Measurements from ENCODE around the gene NTSR1. TPM values are rescaled to one million over a fixed set of nuclear protein-coding genes. Genes with fewer than 3 reads are reported as not detected.

The NTSR1 gene
- total RNA-seq, 2 donors from 2014 or later, result 0.14 TPM; not detected in 1

DNA sequence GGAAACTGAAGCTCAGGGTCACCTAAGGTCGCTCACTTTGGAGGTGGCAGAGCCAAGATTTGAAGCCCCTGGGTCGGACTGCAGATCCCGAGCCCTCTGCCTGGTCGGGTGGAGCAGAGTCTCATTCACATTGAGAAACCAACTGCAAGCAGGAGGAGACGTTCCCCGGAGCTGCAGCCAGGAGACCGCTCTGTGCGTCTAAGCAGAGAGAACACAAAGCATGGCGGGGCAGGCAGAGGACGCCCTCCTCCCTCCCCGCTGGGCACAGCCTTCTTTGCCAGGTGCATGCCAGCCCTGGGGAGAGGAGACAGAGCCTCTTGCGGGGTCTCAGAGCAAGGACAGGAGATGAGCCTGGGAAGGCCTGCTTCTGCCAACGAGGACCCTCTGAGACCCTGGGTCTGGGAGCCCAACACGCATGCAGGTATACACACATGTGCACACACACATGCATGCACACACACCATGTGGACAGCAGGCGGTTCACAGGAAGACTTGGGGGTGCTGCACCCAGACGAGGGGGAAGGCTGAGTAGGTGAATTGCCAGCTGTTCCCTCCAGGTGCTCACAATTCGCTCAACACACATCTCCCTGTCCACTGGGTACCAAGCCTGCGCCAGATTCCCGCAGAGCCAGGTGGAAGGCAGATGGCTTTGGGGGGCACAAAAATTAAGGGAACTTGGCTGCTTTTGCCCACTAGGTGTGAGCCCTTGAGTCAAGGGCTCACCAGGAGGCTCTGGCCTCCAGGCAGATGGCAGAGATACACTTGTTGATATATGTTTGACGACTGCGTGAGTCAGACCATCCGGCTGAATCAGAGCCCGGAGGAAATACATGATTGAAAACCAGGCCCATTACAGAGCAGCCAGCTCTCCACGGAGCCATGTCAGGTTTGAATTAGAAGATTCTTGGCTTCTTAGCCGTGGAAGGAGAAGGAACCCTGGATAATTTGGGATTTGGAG lies 5.5 kb upstream of the NTSR1 start:
- no peak for DNase-seq (ENCODE audit: low spot score)
- intact Hi-C loops (cut with DNase I), result no loop called here

DNA sequence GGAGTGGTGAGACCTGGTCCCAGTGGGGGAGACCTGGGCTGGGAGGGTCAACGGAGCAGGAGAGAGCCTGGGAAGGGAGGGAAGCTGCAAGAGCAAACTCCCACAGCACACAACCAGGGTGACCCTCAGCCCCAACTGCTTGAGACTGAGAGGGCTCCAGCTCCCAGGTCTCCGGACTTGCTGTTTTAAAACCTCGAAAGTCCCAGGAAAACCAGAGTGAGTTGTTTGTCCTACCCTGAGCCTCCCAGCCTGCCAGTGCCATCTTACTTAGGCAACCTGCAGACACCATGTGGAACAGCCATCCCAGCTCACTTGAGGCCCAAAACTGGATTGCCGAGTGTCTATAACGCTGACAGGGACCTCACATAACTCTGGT lies 4.8 kb upstream of the NTSR1 start:
- no peak for DNase-seq (ENCODE audit: low spot score)
- intact Hi-C loops (cut with DNase I), result no loop called here

DNA sequence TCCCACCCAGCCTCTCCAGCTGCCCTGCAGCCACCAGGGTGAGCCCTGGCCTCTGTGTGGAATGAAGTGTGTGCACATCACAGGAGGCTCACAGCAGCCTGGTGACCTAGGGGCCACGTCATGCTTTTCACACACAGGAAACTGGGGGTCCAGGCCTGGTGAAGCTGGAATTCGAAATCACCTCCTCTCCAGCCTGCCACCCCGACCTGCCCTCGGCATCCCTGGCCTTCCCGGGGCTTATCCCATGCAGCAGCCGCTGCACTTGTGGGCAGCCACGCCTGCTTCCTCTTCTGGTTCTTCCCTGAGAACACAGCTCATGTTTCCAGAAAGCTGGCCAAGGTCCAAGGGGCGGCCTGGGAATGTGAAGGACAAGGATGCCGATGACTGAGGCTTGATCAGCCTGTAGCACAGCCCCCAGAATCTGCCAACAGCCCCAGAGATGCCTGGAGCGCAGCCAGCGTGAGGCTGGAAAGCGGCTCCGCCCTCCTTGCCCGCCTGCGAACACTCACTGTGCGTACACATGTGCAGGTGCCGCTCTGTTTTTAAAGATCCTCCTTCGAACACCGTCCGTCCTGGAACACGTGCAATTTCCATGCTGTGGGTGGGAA lies 4.2 kb upstream of the NTSR1 start:
- peak; percentile 91 for DNase-seq (ENCODE audit: low spot score)
- intact Hi-C loops (cut with DNase I), result no loop called here

DNA sequence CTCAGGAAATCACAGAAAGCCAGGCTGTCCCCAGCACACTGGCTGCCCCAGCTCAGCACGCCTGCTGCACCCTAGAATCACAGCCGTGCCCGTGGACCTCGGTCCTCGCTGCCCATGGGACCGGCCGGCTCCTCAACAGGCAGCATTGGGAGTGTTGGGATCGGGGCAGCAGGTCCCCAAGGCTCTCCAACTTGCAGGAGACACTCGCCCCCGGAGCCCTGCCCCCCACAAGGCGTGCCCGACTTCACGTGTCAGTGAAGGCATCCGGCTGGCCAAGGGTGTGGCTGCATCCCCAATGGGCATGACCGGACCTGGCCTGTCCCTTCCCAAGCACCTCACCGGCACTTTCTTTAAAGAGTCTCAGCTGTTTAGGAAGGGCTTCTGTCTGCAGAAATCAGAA lies 3.0 kb upstream of the NTSR1 start:
- DNase-seq (ENCODE audit: low spot score), result no peak
- intact Hi-C loops (cut with DNase I), result no loop called here

DNA sequence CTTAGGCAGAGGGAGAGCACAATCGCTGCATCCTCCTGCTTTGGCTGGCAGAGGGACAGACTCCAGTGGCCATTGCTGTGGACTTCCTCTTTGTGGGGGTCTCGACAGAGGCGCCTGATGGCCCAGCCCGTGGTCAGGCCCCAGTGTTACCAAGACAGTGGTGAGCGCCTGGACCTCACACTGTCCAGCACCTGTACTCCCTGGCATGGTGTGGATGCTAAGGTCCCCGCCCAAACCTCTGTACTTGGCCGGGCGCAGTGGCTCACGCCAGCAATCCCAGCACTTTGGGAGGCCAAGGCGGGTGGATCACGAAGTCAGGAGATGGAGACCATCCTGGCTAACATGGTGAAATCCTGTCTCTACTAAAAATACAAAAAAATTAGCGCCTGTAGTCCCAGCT lies 2.3 kb upstream of the NTSR1 start:
- intact Hi-C loops (cut with DNase I), result no loop called here

DNA sequence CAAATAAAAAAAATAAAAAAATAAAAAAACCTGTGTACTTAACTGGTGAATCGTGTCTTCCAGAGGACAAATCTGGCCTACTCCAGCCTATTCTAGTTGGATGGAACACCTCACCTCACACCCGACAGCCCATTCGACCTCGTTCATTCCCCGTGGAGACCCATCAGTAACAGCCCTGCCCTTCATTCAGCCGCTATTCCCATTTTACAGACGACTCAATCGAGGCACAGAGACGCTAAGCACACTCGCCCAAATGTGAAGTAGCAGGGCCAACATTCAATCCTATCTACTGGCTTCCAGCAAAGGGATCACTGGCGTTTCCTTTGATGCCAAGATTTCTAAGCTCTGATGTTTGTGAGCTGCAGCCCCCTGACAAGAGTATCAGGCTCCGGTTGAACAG lies 1.8 kb upstream of the NTSR1 start:
- DNase-seq (ENCODE audit: low spot score), result no peak
- intact Hi-C loops (cut with DNase I), result no loop called here

More for the DNA sequence above, 2.3 kb upstream of the NTSR1 start:
- DNase-seq (ENCODE audit: low spot score), result no peak

DNA sequence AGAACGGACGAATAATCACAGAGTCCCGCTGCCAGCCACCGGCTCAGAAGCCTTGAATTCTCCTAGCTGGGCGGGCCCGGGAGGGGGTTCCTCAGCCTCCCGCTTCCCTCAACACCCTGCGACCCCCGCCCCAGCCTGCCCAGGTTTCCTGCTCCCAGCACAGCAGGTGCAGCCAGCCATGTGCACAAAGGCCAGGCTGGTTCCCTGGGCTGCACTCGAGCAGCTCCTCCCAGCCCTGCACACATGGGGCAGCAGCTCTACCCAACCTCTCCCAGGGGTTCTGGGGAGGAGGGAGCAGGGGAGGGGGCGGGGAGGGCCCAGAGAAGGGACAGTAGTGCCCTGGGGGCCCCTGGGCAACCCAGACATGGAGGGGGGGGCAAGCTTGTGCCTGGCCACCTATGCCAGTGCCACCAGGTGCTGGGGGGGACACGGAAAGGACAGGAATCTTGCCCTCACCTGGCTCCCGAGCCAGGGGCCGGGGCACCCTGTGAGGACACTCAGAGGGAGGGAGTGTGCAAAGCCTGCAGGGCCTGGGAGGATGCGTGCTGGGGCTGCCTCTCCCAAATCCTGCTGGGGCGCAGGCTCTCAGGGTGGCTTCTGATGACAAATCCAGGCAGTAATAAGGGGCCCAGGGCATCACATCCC lies 1.2 kb upstream of the NTSR1 start:
- no peak for DNase-seq (ENCODE audit: low spot score)
- intact Hi-C loops (cut with DNase I), result no loop called here

DNA sequence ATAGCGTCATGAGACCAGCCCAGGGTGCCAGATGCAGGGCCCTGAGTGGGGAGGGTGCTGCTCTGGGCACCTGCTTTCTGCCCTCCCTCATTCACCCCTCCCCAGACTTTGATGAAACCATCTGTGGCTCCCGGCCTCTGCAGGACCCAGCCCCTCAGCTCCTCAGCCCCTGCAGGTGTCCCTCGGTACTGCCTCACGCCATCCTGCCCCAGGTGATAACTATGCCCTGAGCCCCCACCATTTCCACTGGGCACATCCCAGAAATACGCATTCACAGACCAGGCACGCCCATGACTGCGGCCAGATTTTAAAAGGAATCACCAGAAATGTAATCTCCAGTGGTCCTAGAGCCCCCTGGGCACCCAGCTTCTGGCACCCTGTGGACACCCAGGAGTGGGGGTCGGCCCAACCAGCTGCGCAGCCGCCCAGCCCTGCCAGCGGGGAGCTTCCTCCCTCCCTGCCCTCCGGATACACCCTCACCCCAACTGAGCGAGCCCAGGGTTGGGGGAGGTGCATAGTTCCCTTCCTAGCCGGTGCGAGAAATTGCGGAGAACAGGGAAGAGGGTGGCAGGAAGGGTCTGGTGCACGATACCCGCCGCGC lies 615 bp upstream of the NTSR1 start:
- no peak for DNase-seq (ENCODE audit: low spot score)
- intact Hi-C loops (cut with DNase I), result no loop called here

DNA sequence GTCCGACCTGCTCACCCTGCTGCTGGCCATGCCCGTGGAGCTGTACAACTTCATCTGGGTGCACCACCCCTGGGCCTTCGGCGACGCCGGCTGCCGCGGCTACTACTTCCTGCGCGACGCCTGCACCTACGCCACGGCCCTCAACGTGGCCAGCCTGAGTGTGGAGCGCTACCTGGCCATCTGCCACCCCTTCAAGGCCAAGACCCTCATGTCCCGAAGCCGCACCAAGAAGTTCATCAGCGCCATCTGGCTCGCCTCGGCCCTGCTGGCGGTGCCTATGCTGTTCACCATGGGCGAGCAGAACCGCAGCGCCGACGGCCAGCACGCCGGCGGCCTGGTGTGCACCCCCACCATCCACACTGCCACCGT lies 885 bp downstream of the NTSR1 start:
- DNase-seq (ENCODE audit: low spot score), result no peak
- intact Hi-C loops (cut with DNase I), result no loop called here

DNA sequence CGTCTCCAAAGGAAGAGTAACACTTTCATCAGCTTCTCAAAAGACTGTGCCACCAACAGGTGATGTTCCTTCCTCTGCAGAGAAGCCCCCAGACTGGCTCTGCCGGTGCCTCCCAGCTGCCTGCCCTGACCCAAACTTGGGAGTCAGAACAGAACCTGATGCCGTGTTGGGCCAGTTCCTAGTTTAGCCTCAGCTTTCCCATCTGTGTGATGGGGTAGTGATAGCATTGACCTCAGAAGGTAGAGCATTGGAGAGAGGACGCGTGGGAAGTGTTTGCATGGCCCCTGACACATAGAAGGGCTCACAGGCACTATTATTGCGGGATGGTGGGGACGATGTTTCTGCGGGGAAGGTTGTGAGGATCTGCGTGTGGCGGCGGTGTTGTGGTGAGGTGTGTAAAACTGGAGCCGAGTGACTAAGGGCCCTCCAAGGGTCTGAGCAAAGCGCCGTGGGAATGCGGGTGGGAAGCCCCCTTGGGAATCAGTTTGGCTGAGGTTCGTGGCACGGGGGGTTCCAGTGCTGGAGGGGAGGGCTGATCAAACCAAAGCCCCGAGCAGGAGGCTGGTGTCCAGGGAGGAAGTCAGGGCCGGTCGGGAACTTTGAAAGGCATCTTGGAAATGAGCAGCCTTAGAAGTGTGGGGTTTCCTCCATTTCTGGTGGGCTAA lies 1.7 kb downstream of the NTSR1 start:
- intact Hi-C loops (cut with DNase I), result no loop called here
- DNase-seq (ENCODE audit: low spot score), result no peak

DNA sequence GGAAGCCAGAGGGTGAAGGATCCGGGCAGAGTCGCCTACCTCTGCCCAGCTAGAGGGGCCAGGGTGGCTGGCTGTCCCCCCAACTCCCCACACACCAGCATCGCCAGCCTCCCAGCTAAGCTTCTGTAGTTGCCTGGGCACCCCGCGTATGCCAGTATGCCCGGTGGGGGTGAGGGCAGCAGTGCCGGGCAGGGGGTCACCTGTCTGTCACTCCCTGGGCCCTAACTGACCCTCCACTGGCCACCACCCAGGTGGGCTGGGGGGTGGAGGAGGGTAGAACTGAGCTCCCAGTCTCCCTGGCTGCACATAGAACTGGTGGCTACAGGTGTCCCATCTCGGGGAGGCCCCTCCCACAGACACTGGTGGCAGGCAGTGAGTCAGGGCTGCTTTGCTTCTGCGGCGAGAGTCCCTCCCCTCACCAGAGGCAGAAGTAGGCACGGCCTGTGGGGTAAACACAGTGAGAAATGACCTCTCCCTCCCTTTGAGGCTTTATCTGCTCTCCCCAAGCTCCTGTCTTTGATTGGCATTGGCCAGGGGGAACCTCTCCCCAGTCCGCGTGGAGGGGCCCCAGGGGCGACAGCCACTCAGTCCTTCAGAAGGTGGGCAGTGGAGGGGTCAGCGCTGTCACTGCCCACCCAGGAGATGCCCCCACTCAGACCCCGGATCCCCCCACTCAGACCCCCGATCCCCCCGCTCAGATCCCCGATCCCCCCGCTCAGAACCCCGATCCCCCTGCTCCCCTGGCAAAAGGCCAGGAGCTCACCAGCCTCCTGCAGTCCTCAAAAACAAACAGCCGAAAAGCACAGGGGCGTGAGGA lies 2.5 kb downstream of the NTSR1 start:
- DNase-seq (ENCODE audit: low spot score), result no peak
- intact Hi-C loops (cut with DNase I), result no loop called here

DNA sequence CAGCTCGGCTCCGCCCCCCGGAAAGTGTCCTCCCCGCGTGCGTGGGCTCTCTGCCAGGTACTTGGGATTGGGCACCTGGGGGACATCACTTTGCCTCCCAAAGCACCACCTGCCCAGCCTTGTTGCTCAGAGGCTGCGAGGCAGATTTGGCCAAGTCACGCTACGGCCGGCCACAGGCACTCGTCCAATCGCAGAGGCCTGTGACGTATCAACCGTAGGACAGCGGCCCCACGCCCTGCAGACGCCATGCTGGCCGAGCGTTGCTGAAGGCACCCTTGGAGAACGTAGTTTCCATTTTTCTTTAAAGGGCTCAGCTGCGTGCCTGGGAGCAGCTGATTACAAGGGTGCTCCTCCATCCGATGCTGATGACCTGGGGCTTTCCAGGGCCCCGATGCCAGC lies 3.1 kb downstream of the NTSR1 start:
- no peak for DNase-seq (ENCODE audit: low spot score)
- intact Hi-C loops (cut with DNase I), result no loop called here

DNA sequence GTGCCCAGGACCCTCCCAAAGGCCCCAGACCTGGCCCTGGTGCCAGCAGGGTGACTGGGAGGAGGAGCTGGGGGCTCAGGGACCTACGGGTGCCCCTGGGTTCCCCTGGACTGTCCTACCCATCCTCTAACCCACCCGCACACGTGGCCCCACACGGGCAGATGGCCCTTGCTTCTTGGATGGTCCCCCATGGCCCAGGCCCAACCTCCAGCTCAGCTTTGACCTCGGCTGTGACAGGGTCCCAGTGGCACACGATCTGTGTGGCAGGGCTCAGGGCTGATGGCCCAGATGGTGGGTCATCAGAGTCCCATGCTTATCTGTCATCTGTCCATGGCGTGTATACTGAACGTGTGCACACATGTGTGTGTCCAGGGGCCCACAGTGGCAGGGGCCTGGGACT lies 4.0 kb downstream of the NTSR1 start:
- DNase-seq (ENCODE audit: low spot score), result no peak
- intact Hi-C loops (cut with DNase I), result no loop called here

DNA sequence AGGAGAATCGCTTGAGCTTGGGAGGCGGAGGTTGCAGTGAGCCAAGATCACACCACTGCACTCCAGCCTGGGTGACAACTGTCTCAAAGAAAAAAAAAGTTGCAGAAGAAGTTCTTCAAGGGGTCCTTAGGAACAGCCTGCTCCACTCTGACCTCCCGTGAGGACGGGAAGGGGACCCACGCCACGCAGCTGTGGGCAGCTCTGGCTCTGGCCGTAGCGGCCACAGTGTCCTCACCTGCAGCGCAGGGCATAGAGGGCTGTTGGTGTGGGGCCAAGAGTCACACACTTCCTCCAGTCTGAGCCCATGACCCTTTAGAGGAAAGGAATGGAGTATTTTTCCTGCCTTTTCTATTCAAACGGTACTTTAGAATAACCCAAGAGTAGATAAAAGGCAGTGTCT lies 5.4 kb downstream of the NTSR1 start:
- DNase-seq (ENCODE audit: low spot score), result no peak
- intact Hi-C loops (cut with DNase I), result no loop called here

DNA sequence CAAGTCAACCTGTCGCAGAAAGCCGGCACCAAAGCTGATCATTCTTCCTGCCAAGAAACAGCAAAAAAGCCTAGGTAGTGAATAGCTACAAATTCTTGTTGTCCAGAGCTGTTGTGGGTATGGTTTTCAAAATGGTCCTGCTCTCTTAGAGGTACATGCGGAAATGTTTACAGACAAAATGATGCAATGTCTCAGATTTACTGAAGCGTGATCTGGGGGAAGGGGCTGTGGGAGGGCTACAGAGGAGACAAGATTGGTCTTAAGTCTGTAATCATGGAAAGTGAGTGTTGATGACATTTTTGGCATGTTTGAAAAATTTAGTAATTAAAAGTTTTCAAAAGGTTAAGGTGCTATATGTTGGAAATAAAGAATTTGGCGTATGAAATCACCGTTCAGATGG lies 6.2 kb downstream of the NTSR1 start:
- intact Hi-C loops (cut with DNase I), result no loop called here
- DNase-seq (ENCODE audit: low spot score), result no peak

DNA sequence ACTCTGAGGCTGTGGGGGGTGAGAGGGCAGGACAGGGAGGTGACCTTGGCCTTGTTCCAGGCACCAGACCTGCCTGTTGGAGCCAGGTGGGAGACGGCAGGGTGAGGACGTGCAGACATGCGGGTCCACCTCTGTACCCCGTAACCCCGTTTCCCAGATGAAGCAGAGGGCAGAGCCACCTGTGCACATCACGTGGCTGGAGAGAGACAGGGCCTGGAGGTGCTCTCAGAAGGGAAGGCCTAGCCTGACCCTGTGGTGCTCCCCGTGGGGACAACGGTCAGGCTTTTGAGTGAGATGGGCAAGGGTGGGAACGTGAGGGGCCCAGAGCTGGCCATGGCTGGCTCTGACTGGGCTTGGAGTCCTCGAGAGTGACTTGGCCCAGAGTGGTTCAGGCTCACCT lies 6.6 kb downstream of the NTSR1 start:
- DNase-seq (ENCODE audit: low spot score), result no peak
- intact Hi-C loops (cut with DNase I), result no loop called here

DNA sequence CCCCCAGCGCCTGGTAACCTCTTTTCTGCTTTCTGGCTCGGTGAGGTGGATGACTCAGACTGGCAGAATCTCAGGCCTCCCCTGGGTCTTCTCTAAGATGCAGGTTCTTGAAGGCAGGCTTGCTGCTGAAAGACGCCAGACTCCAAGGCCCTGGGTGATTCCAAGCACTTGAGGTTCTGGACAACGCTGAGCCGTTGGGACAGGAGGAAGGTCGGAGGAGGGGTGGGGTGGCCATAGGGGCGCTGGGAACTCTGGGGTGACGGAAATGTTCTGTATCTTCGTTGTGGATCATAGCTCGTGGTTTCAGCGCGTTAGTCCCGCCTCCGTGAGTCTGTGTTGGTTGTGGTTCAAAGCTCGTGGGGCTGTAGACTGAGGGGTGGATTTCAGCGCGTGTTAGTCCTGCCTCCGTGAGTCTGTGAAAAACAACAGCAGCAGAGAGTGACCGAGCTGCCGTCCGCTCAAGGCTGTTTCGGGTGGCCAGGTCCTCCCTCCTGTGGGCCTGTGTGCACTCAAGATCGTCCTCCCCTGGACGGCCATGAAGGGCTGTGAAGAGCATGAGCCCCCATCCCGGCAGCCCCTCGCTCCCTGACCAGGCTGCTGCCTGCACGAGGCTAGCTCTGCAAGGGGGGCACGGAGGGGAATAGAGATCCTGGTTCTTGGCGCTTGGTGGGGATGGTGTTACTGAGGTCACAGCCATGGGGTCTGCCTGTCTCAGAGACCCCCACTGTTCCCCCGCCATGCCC lies 7.7 kb downstream of the NTSR1 start:
- intact Hi-C loops (cut with DNase I), result no loop called here
- DNase-seq (ENCODE audit: low spot score), result no peak

DNA sequence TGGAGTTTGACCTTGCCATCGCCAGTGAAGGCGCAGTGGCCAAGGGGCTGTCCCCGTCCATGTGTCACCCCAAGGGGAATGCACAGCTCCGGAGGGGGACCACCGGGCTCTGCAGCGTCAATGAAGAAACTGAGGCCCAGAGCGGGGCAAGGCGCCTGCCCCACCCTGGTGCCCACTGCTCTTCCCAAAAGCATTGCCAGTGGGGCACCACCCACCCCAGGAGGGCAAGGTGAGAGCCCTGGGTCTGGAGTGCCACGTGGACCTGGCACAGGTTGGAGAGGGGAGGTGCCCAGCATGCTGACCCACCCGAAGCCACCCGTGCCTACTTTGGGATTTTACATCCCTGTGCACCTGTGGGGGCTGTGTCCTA lies 8.3 kb downstream of the NTSR1 start:
- intact Hi-C loops (cut with DNase I), result no loop called here
- DNase-seq (ENCODE audit: low spot score), result no peak

Measured in posterior vena cava (tissue), 2 donors.